ENCODE measurements around the gene RPRD1B. TPM values are rescaled to one million over a fixed set of nuclear protein-coding genes. Genes with fewer than 3 reads are reported as not detected.

Gene RPRD1B
- total RNA-seq, 1 donor from 2014 or later = 74.2 TPM

- DNase-seq (no peak), ATAC-seq (ENCODE audit: poor library complexity) (peak; percentile 32)
- intact Hi-C loops (cut with DNase I) = no loop called here
Observed at GRCh38 chr20:38126146-38126921, 92.8 kb downstream of the RPRD1B start.

- intact Hi-C loops (cut with DNase I) = no loop called here
- DNase-seq = no peak
- ATAC-seq (ENCODE audit: poor library complexity) = peak; percentile 77
Observed at GRCh38 chr20:38126932-38127621, 93.5 kb downstream of the RPRD1B start.

GRCh38 chr20:38127920-38128528 lies 94.5 kb downstream of the RPRD1B start:
- DNase-seq (no peak), ATAC-seq (ENCODE audit: poor library complexity) (no peak)
- intact Hi-C loops (cut with DNase I) = no loop called here

GRCh38 chr20:38128691-38129090 lies 95.1 kb downstream of the RPRD1B start:
- intact Hi-C loops (cut with DNase I) = no loop called here
- ATAC-seq (ENCODE audit: poor library complexity) (no peak), DNase-seq (no peak)

- DNase-seq (no peak), ATAC-seq (ENCODE audit: poor library complexity) (no peak)
- intact Hi-C loops (cut with DNase I) = no loop called here
Observed at GRCh38 chr20:38129248-38129865, 95.8 kb downstream of the RPRD1B start.

GRCh38 chr20:38129893-38130609 lies 96.5 kb downstream of the RPRD1B start:
- ATAC-seq (ENCODE audit: poor library complexity) (no peak), DNase-seq (no peak)
- intact Hi-C loops (cut with DNase I) = no loop called here

GRCh38 chr20:38130687-38131587 lies 97.4 kb downstream of the RPRD1B start:
- no peak for DNase-seq
- no peak for ATAC-seq (ENCODE audit: poor library complexity)
- intact Hi-C loops (cut with DNase I) = no loop called here

- ATAC-seq (ENCODE audit: poor library complexity) (no peak), DNase-seq (no peak)
- intact Hi-C loops (cut with DNase I) = no loop called here
Observed at GRCh38 chr20:38131588-38132121, 98.1 kb downstream of the RPRD1B start.

- intact Hi-C loops (cut with DNase I) = no loop called here
- no peak for DNase-seq
- ATAC-seq (ENCODE audit: poor library complexity) = no peak
Observed at GRCh38 chr20:38132156-38132909, 98.8 kb downstream of the RPRD1B start.

- intact Hi-C loops (cut with DNase I) = no loop called here
- DNase-seq = no peak
- no peak for ATAC-seq (ENCODE audit: poor library complexity)
Observed at GRCh38 chr20:38132910-38133501, 99.5 kb downstream of the RPRD1B start.

- ATAC-seq (ENCODE audit: poor library complexity) = no peak
- intact Hi-C loops (cut with DNase I) = no loop called here
- no peak for DNase-seq
Observed at GRCh38 chr20:38133680-38134426, 100.3 kb downstream of the RPRD1B start.

- intact Hi-C loops (cut with DNase I) = no loop called here
- peak; percentile 2 for ATAC-seq (ENCODE audit: poor library complexity)
- DNase-seq = no peak
Observed at GRCh38 chr20:38134427-38135270, 101.1 kb downstream of the RPRD1B start.

GRCh38 chr20:38135271-38135650 lies 101.7 kb downstream of the RPRD1B start:
- intact Hi-C loops (cut with DNase I) = no loop called here

GRCh38 chr20:38135651-38136420 lies 102.3 kb downstream of the RPRD1B start:
- ATAC-seq (ENCODE audit: poor library complexity) = peak; percentile 3
- no peak for DNase-seq
- intact Hi-C loops (cut with DNase I) = no loop called here

More at GRCh38 chr20:38135271-38135650, 101.7 kb downstream of the RPRD1B start:
- ATAC-seq (ENCODE audit: poor library complexity) (no peak), DNase-seq (no peak)

Measured in Right ventricle myocardium superior (tissue), 1 donor.